ENCODE data around the gene NEK5.
"Not testable (repeated sequence)": the region's sequence is repeated elsewhere in the genome, so short reads cannot be mapped to it uniquely, and the experiment has no call there.

The NEK5 gene

DNA sequence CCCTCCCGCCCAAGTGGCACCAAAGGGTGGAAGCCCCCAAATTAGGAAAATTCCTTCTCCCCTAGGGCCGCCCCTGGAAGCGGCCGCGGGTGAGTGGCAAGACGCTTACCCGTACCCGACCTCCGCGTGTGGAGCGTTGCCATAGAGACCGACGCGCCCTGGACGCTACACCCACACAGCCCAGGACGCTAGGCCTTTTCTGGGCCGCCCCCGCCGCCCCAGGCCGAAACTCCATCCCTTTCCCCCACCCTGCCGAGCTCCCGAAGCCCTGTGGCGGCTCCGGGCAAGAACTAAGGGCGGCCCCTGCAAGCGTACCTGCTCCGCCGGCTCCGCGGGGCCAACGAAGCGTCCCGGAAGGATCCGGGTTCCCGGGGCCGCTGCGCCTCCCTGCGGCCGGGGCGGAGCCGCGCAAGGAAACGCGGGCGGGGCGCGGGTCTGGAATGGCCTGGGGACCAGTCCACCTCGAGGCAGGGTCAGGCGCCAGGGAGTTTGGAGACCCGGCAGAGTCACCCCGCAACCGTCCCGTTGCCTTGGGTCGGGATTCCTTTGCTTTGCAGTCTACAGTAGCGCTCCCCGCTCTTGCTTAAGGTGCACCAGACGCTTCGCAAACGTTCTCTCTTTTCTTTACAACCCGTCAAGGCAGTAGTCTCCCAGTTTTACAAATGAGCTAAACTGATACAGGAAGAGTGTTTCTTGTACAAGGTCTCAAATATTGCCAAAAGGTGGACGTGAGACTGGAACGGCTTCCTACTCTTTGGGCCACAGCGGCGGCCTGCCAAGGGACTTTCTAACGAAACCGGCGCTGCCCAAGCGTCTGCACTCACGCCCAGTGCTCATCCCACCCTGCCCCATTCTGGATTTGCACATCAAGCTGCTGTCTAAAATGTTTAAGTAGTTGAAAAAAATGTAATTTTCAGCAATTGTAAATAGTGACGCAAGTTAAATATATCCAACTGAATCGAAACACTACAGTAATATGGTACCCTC, at the start of gene NEK5:
Gene NEK5, minus strand, starts transcription at position 360 of the 987 bp plus-strand sequence. CDS start 1,591 bp downstream, outside the sequence.
- no peak for DNase-seq

DNA sequence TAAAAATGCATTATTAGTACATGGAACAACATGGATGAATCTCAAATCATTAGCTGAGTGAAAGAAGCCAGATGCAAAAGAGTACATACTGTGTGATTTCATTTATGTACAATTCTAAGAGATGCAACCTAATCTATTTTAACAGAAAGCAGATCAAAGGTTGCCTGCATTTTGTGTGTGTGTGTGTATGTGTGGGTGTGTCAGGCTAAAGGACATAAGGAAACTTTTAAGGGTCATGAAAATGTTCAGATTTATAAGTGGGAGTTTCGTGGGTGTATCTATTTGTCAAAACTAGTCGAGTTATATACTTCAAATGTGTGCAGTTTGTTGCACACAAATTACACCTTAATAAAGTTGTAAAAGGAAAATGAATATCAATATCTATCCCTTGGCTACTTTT, 48.4 kb upstream of the NEK5 start:
- no peak for DNase-seq

GRCh38 chr13:52173970-52174369, 45.1 kb upstream of the NEK5 start:
- DNase-seq, result not testable (repeated sequence)

GRCh38 chr13:52173373-52173772, 44.5 kb upstream of the NEK5 start:
- no peak for DNase-seq

DNA sequence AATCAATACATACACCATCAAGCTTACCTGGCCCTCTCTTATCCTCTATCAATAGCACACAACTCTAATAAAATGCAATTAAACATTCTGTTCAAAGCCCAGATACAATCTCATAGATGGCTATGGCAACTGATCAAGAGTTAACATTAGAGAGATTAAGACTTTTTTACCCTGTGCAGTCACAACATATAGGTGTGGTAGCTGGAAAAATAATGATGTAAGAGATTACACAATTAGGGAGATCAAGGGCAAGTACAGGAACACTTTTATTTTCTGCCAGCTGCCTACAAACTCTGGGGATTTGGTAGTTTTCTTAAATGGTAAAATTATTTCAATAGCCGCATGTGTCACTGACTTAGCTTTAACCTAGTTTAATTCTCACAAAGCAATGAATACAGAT, 42.8 kb upstream of the NEK5 start:
- DNase-seq, result not testable (repeated sequence)

- not testable (repeated sequence) for DNase-seq
These were observed 42.0 kb upstream of the NEK5 start for GRCh38 chr13:52170828-52171391.

DNA sequence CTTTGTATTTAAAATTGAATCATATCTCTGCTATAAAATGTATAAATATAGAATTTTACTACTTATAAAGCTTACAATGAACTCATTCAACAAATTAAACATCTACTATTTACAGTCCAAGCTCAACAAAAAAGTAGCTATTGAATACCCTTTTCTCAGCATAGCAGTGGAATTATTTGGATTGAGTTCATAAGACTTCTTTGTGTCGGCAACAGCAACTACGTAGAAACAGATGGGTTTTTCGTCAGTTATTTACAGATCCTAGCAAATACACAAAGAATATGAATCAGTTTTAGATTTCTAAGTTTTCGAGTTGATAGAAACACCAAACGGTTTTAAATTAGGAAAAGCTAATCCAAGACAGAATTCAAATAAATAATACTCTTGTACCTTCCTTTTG, 41.0 kb upstream of the NEK5 start:
- DNase-seq, result no peak

DNA sequence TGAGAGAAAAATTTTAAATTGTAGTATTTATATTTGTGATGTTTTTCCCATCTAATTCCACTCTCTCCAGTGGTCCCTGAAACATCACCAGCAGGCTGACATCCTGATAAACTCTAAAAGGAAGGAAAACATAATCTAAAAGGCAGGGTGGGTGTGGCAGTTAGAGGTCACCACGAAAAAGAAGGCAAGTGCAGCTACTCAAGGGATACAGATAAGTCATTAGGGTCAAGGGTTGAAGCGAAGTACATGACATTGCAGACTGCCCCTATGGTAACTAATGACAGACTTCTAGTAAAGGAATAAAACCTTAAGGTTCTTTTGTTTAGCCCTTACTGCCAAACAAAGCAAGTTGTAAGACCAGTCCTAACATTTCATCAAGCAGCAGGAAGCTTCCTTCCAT, 36.5 kb upstream of the NEK5 start:
- DNase-seq, result no peak

GRCh38 chr13:52164989-52165388, 36.1 kb upstream of the NEK5 start:
- no peak for DNase-seq

DNA sequence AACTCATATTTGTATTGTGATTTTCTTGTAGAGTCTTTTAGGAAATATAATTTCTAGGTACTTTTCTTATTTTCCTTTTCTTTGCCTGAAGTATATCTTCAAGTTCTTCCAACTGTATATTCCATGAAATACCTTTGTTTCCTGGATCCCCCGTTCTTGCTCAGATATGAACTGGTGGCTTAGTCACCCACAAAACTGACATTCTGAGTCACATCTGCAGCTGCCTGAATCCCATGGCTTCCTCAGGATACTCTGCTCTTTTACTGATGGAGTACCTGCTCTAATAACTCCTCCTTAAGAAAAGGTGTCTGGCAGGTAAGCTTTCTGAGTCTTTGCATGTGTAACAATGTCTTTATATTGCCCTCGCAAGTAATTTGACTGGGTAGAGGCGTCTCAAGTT, 35.0 kb upstream of the NEK5 start:
- DNase-seq, result not testable (repeated sequence)

GRCh38 chr13:52162279-52163101, 33.6 kb upstream of the NEK5 start:
- no peak for DNase-seq

DNA sequence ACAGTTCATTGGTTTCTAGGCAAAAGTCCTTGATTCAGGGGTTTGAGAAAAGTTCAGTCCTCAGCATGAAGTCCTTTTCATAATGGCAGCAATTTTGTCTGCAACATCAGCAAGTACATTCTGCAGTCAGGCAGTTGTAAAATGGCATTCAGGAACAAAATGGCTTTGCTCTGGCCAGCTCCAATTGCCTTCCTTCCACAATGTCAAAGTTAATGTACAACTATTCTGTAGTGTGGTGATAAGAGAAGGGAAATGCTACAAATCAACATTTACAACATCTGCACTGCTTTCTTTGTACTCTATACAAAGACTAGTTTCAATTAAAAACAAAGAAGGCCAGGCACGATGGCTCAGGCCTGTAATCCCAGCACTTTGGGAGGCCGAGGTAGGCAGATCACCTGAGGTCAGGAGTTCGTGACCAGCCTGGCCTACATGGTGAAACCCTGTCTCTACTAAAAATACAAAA, 32.3 kb upstream of the NEK5 start:
- no peak for DNase-seq

GRCh38 chr13:52160506-52160905, 31.6 kb upstream of the NEK5 start:
- DNase-seq, result no peak

GRCh38 chr13:52160053-52160452, 31.2 kb upstream of the NEK5 start:
- no peak for DNase-seq

- DNase-seq, result no peak
These were observed 30.5 kb upstream of the NEK5 start, which contains the start of gene NEK3 for GRCh38 chr13:52159159-52159982. Gene NEK3 (minus strand): TSS chr13:52159597. CDS start chr13:52156191, 3,406 bp downstream.

DNA sequence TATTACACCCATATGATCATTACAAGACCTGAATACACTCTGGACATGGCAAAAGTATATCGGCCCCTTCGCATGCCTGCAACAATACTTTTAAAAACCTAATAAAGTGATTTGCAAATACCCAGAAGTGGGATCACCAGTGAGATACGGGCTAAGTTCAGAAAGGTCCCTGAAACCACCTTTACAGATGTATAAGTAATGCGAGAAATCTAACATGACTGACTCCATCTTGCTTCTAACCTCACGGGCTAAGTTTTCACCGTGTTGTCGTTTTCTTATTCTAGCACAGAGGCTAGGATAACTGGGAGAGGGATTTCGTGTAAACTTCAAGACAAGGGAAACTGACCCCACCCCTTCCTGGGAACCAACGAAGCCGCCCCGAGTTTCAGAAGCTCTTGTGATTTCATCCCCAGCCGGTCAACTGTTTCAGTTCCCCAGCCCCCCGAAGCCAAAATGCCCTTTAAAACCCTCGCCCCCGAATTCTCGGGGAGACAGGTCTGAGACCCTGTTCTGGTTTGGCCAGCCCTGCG, 29.8 kb upstream of the NEK5 start:
- DNase-seq, result no peak

DNA sequence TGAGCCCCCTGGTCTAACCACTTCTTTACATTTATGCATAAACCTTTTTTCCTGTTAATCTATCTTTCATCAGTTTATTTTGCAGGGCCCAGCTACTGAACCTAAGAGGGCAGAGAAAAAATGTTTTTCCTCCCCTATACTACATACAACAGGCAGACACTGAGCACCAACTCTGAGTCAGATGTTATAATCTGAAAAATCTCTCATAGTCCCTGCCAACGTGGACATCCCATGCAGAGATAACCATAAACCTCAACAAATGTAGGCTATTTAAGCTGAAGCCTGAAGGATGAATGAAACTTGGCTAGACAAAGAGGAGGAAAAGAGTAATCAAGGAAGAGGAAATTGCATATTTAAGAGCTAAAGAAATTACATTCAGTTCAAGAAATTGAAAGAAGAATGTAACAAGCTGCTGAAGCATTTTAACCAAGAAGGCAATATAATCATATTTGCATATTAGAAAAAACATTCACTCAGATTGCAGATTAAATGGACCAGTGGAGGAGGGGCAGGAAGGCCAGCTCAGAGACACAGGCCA, 27.9 kb upstream of the NEK5 start:
- DNase-seq, result no peak

DNA sequence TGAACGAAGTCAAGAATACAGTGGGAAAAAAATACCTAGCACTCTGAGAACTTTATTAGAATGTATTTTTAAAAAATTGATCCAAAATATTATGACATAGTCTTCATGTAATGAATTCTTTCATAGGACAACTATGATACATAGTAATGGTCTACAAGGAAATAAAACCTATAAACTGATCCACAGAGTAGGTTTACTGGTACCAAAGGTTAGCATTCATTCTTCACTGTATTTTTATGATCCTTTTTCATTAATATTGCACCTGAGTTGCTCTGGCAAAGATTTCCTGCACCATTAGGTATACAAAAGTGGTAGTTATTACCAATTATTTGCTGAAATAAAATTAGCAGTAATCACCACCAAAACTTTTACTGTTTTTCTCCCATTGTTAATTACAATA, 26.3 kb upstream of the NEK5 start:
- DNase-seq, result no peak

DNA sequence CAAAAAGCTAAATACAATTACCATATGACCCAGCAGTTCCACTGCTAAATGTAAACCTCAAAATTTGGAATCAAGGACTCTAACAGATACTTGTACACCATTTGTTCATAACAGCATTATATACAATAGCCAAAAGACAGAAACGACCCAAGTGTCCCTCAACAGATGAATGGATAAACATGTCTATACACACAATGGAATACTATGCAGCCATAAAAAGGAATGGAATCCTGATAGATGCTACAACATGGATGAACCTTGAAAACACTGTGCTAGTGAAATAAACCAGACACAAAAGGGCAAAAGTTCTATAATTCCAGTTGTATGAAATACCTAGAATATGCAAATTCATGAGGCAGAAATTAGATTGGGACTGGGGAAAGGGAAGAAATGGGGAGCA, 18.4 kb upstream of the NEK5 start:
- DNase-seq, result no peak

DNA sequence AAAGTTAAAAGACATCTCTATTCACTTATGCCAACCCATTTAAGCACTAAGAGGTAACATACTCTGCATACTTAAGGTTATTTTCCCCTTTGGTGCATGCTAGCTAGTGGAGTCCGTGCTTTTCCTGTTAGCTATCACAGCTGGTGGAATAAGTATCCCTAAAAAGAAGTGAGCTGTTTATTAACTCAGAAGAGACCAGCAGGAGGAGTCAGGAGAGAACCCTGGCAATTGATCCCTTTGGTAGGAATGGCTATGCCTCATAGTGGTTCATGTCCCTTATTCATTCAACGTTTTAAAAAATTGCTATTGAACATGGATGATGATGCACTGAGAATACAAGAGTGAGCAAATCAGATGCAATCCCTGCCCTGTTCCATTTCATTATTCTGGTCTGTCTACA, 12.4 kb upstream of the NEK5 start:
- DNase-seq, result no peak

GRCh38 chr13:52137489-52137888, 8.6 kb upstream of the NEK5 start:
- no peak for DNase-seq

- DNase-seq, result no peak
These were observed 7.9 kb upstream of the NEK5 start for GRCh38 chr13:52136763-52137162.
